Stimulated activated naive B cell treated with anti-CD40 and anti-IgM and Interleukin-4, amounts not matched to agents 10 μg/mL and 1 μg/mL and 100 μg/mL, for 72 hours (primary cell): Measurements from ENCODE around the gene SPAG16.

ENCODE experiments used
- ATAC-seq, 2 donors: fragments of 150-1000 bp; cut with Tn5 transposase; replicated peaks; 2 replicates each; pipeline ENCODE4 v1.10.0; 2021; ENCODE audit warnings: moderate library complexity in 1 of 2
- DNase-seq: peaks from one replicate; pipeline ENCODE4 v3.0.0; 2021
- H3K27ac Mint-ChIP-seq: one replicate; pipeline ENCODE4 v1.8.0; 2022; ENCODE audit warnings: mild to moderate bottlenecking, mixed read lengths
- H3K27me3 Mint-ChIP-seq, 2 donors: one replicate each; pipeline ENCODE4 v1.8.0; 2022; ENCODE audit warnings: mixed read lengths in 2 of 2
- H3K36me3 Mint-ChIP-seq, 2 donors: one replicate each; pipeline ENCODE4 v1.8.0; 2022; ENCODE audit warnings: mixed read lengths in 2 of 2, mild to moderate bottlenecking in 1 of 2
- H3K4me1 Mint-ChIP-seq, 2 donors: one replicate each; pipeline ENCODE4 v1.8.0; 2022; ENCODE audit warnings: mixed read lengths in 2 of 2, mild to moderate bottlenecking in 1 of 2
- H3K4me3 Mint-ChIP-seq, 2 donors: one replicate each; pipeline ENCODE4 v1.8.0; 2022; ENCODE audit warnings: mild to moderate bottlenecking in 2 of 2, mixed read lengths in 2 of 2, moderate library complexity in 1 of 2
- H3K9me3 Mint-ChIP-seq, 2 donors: one replicate each; pipeline ENCODE4 v1.8.0; 2022; ENCODE audit warnings: mixed read lengths in 2 of 2, mild to moderate bottlenecking in 1 of 2

Gene SPAG16

GRCh38 chr2:213757525-213757924 lies 473.3 kb downstream of the SPAG16 start:
- no peaks in the 10 kb centered on the region for H3K9me3 Mint-ChIP-seq
- no peak overlapping the region for H3K4me3 Mint-ChIP-seq
- no peaks in the 10 kb centered on the region for H3K4me1 Mint-ChIP-seq
- no peaks in the 10 kb centered on the region for H3K36me3 Mint-ChIP-seq
- H3K27ac Mint-ChIP-seq = no peak overlapping the region
- no peak for DNase-seq
- H3K27me3 Mint-ChIP-seq = no peaks in the 10 kb centered on the region
- ATAC-seq = no peak

GRCh38 chr2:213763354-213763753 lies 479.1 kb downstream of the SPAG16 start:
- no peak for DNase-seq
- no peaks in the 10 kb centered on the region for H3K9me3 Mint-ChIP-seq
- no peak overlapping the region for H3K27ac Mint-ChIP-seq
- H3K36me3 Mint-ChIP-seq = no peaks in the 10 kb centered on the region
- no peak for ATAC-seq
- no peaks in the 10 kb centered on the region for H3K4me1 Mint-ChIP-seq
- no peak overlapping the region for H3K4me3 Mint-ChIP-seq
- H3K27me3 Mint-ChIP-seq = no peaks in the 10 kb centered on the region

GRCh38 chr2:213763963-213764362 lies 479.7 kb downstream of the SPAG16 start:
- Mint-ChIP-seq H3K36me3 (no peaks in the 10 kb centered on the region), H3K4me3 (no peak overlapping the region), H3K9me3 (peaks cover 0 to 2% of the 10 kb centered on the region in 2 donors), H3K27me3 (no peaks in the 10 kb centered on the region), H3K4me1 (no peaks in the 10 kb centered on the region), H3K27ac (no peak overlapping the region)
- ATAC-seq = no peak
- DNase-seq = no peak

GRCh38 chr2:213764849-213765248 lies 480.6 kb downstream of the SPAG16 start:
- no peak overlapping the region for H3K4me3 Mint-ChIP-seq

DNA sequence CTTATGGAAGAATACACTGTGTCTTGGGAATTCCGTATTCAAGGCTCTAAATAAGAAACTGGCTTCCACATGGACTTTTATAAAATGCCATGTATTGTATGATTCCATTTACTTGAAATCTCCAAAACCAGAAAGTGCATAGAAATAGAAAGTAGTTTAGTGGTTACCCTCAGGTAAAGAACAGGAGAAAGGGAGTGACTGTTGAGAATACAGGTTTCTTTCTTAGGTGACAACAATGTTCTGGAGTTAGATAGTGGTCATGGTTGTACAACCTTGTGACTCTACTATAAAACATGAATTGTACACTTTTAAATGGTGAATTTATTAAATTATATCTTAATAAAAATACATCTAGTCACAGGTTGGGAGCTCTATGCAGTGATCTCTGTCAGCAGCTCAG lies 481.8 kb downstream of the SPAG16 start:
- H3K27ac Mint-ChIP-seq = no peak overlapping the region
- peaks cover 0 to 4% of the 10 kb centered on the region in 2 donors for H3K9me3 Mint-ChIP-seq
- no peaks in the 10 kb centered on the region for H3K36me3 Mint-ChIP-seq
- no peaks in the 10 kb centered on the region for H3K4me1 Mint-ChIP-seq
- no peak overlapping the region for H3K4me3 Mint-ChIP-seq
- no peaks in the 10 kb centered on the region for H3K27me3 Mint-ChIP-seq
- DNase-seq (no peak), ATAC-seq (no peak)

More at GRCh38 chr2:213764849-213765248, 480.6 kb downstream of the SPAG16 start:
- Mint-ChIP-seq H3K9me3 (peaks cover 0 to 2% of the 10 kb centered on the region in 2 donors), H3K4me1 (no peaks in the 10 kb centered on the region), H3K36me3 (no peaks in the 10 kb centered on the region), H3K27ac (no peak overlapping the region), H3K27me3 (no peaks in the 10 kb centered on the region)
- no peak for DNase-seq
- ATAC-seq = no peak

GRCh38 chr2:213766465-213766901 lies 482.2 kb downstream of the SPAG16 start:
- ATAC-seq (no peak), DNase-seq (no peak)
- H3K4me1 Mint-ChIP-seq = no peaks in the 10 kb centered on the region
- no peaks in the 10 kb centered on the region for H3K36me3 Mint-ChIP-seq
- no peak overlapping the region for H3K27ac Mint-ChIP-seq
- no peaks in the 10 kb centered on the region for H3K27me3 Mint-ChIP-seq
- H3K9me3 Mint-ChIP-seq = peaks cover 0 to 5% of the 10 kb centered on the region in 2 donors
- H3K4me3 Mint-ChIP-seq = no peak overlapping the region

DNA sequence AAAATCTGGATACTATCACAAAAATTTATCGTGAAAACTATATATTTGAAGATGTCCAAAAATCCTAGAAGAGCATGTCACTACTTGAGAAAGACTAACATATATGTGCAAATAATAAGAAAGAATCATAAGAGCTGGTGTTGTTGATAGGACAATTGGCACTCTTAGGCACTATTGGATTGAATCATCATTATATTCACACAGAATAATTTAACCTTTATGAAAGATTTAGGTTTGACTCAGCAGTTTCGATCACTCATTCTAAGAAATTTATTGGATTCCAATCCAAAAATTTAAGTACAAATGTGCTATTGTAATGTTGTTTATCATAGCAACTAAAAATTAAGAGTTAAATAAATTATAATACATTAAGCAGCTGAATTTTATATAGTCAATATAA lies 503.6 kb downstream of the SPAG16 start:
- DNase-seq (no peak), ATAC-seq (no peak)
- no peaks in the 10 kb centered on the region for H3K36me3 Mint-ChIP-seq
- H3K4me1 Mint-ChIP-seq = no peaks in the 10 kb centered on the region
- H3K9me3 Mint-ChIP-seq = no peaks in the 10 kb centered on the region
- H3K27ac Mint-ChIP-seq = no peak overlapping the region
- H3K27me3 Mint-ChIP-seq = no peaks in the 10 kb centered on the region
- H3K4me3 Mint-ChIP-seq = no peak overlapping the region

DNA sequence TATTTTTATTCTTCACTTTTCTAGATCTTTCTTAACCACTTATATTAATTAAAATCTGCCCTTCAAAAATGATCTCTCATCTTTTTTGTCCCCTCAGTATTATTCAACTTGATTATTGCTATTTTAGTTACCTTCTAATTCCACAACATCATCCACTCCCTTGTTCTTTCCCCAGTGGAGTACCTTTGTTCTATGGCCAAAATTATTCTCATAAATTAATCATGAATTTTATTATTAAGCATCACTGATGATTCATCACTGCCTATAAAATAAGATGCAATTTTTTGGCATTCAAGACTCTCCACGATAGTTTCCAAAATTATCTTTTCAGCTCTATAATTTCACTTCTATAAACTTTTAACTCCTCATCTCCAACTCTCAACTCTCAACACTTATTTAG lies 505.7 kb downstream of the SPAG16 start:
- Mint-ChIP-seq H3K9me3 (no peaks in the 10 kb centered on the region), H3K4me1 (no peaks in the 10 kb centered on the region), H3K27ac (no peak overlapping the region), H3K27me3 (no peaks in the 10 kb centered on the region), H3K4me3 (no peak overlapping the region), H3K36me3 (no peaks in the 10 kb centered on the region)
- DNase-seq (no peak), ATAC-seq (no peak)

- H3K36me3 Mint-ChIP-seq = no peaks in the 10 kb centered on the region
- no peak overlapping the region for H3K4me3 Mint-ChIP-seq
- no peaks in the 10 kb centered on the region for H3K9me3 Mint-ChIP-seq
- H3K27me3 Mint-ChIP-seq = no peaks in the 10 kb centered on the region
- no peak overlapping the region for H3K27ac Mint-ChIP-seq
- no peaks in the 10 kb centered on the region for H3K4me1 Mint-ChIP-seq
- ATAC-seq (no peak), DNase-seq (no peak)
Observed at GRCh38 chr2:213792045-213792444, 507.8 kb downstream of the SPAG16 start.

- Mint-ChIP-seq H3K4me3 (no peak overlapping the region), H3K36me3 (no peaks in the 10 kb centered on the region), H3K27ac (no peak overlapping the region), H3K27me3 (no peaks in the 10 kb centered on the region), H3K4me1 (no peaks in the 10 kb centered on the region), H3K9me3 (no peaks in the 10 kb centered on the region)
- ATAC-seq (no peak), DNase-seq (no peak)
Observed at GRCh38 chr2:213806125-213806726, 522.0 kb downstream of the SPAG16 start.

GRCh38 chr2:213816583-213816982 lies 532.3 kb downstream of the SPAG16 start:
- no peaks in the 10 kb centered on the region for H3K36me3 Mint-ChIP-seq
- no peak overlapping the region for H3K4me3 Mint-ChIP-seq
- no peaks in the 10 kb centered on the region for H3K4me1 Mint-ChIP-seq
- H3K9me3 Mint-ChIP-seq = peaks cover 0 to under 1% of the 10 kb centered on the region in 2 donors
- DNase-seq (no peak), ATAC-seq (no peak)
- no peaks in the 10 kb centered on the region for H3K27me3 Mint-ChIP-seq
- no peak overlapping the region for H3K27ac Mint-ChIP-seq

DNA sequence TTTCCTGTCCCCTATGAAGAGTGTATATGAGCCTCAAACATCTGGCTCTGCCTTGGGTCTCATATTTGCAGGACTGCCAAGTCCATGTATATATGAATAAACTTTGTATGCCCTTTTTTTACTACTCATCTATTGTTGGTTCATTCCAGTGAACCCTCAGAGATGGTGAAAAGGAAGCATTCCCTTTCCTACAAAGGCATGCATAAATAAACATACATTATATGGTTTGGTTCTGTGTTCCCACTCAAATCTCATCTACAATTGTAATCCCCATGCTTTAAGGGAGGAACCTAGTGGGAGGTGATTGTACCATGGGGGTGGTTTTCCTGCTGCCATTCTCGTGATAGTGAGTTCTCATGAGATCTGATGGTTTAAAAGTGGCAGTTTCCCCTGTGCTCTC lies 534.2 kb downstream of the SPAG16 start:
- ATAC-seq (no peak), DNase-seq (no peak)
- Mint-ChIP-seq H3K9me3 (peaks cover 2 to 9% of the 10 kb centered on the region in 2 donors), H3K36me3 (no peaks in the 10 kb centered on the region), H3K4me1 (no peaks in the 10 kb centered on the region), H3K27ac (no peak overlapping the region), H3K4me3 (no peak overlapping the region), H3K27me3 (no peaks in the 10 kb centered on the region)

DNA sequence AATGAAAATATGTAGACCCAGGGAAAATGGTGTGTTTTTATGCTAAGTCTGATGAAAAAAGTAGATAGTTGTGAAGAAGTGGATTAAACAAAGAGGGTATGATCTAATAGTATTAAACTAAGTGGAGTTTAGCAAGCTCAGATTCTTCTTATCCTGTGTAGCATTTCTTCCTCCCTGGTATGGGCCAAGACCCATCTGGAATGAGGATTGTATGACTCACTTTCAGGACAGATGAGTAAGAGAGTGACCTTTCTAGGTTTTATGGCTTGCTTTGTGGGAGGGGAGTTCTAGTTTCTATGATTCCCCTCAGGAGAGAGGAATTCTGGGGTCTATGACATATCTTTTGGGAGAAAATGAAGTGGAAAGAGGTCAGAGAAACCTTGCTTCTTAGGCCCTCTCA lies 550.1 kb downstream of the SPAG16 start:
- H3K4me3 Mint-ChIP-seq = no peak overlapping the region
- DNase-seq (no peak), ATAC-seq (no peak)
- H3K27ac Mint-ChIP-seq = no peak overlapping the region
- H3K4me1 Mint-ChIP-seq = no peaks in the 10 kb centered on the region
- no peaks in the 10 kb centered on the region for H3K27me3 Mint-ChIP-seq
- H3K9me3 Mint-ChIP-seq = peaks cover 0 to 5% of the 10 kb centered on the region in 2 donors
- H3K36me3 Mint-ChIP-seq = no peaks in the 10 kb centered on the region

- H3K9me3 Mint-ChIP-seq = peaks cover 0 to 4% of the 10 kb centered on the region in 2 donors
Observed at GRCh38 chr2:213834746-213835145, 550.5 kb downstream of the SPAG16 start.

GRCh38 chr2:213846856-213847255 lies 562.6 kb downstream of the SPAG16 start:
- Mint-ChIP-seq H3K9me3 (peaks cover 0 to 2% of the 10 kb centered on the region in 2 donors), H3K4me3 (no peak overlapping the region), H3K27me3 (no peaks in the 10 kb centered on the region), H3K27ac (no peak overlapping the region), H3K36me3 (no peaks in the 10 kb centered on the region), H3K4me1 (no peaks in the 10 kb centered on the region)
- no peak for DNase-seq
- no peak for ATAC-seq

More at GRCh38 chr2:213834746-213835145, 550.5 kb downstream of the SPAG16 start:
- Mint-ChIP-seq H3K4me1 (no peaks in the 10 kb centered on the region), H3K27ac (no peak overlapping the region), H3K36me3 (no peaks in the 10 kb centered on the region), H3K27me3 (no peaks in the 10 kb centered on the region), H3K4me3 (no peak overlapping the region)
- ATAC-seq = no peak
- no peak for DNase-seq

DNA sequence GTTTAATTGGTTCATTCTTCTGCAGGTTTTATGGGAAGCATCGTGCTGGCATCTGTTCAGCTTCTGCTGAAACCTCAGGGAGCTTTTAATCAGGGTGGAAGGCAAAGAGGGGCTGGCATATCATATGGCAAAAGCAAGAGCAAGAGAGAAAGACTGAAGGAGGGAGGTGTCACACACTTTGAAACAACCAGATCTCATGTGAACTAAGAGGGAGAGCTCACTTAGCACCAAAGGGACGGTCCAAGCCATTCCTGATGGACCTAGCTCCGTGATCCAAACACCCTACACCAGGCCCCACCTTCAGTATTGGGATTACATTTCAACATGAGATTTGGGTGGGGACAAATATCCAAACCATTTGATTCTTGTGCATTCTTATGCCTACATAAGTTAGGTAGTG lies 563.1 kb downstream of the SPAG16 start:
- Mint-ChIP-seq H3K9me3 (peaks cover 0 to 2% of the 10 kb centered on the region in 2 donors), H3K36me3 (no peaks in the 10 kb centered on the region), H3K4me1 (no peaks in the 10 kb centered on the region), H3K4me3 (no peak overlapping the region), H3K27me3 (no peaks in the 10 kb centered on the region), H3K27ac (no peak overlapping the region)
- no peak for ATAC-seq
- DNase-seq = no peak
